Rectal smooth muscle tissue (tissue), 1 donor: ENCODE measurements around the gene CRPPA.
"Not testable (repeated sequence)": the region's sequence is repeated elsewhere in the genome, so short reads cannot be mapped to it uniquely, and the experiment has no call there.

Experiments used
- H3K27ac ChIP-seq: one replicate; pipeline ENCODE4 v1.7.0; 2013; ENCODE audit warnings: low read depth, low read length, inconsistent platforms
- H3K27me3 ChIP-seq: one replicate; pipeline ENCODE4 v1.7.0; 2013; ENCODE audit warnings: low read length; ENCODE audit not compliant: control insufficient read depth, insufficient read depth
- H3K36me3 ChIP-seq: one replicate; pipeline ENCODE4 v1.7.0; 2013; ENCODE audit warnings: low read length; ENCODE audit not compliant: control insufficient read depth, insufficient read depth
- H3K4me1 ChIP-seq: one replicate; pipeline ENCODE4 v1.7.0; 2013; ENCODE audit warnings: low read length; ENCODE audit not compliant: control insufficient read depth, insufficient read depth
- H3K4me3 ChIP-seq: one replicate; pipeline ENCODE4 v1.7.0; 2013; ENCODE audit warnings: low read length
- H3K9ac ChIP-seq: one replicate; pipeline ENCODE4 v1.7.0; 2013; ENCODE audit warnings: low read length

Gene CRPPA

DNA sequence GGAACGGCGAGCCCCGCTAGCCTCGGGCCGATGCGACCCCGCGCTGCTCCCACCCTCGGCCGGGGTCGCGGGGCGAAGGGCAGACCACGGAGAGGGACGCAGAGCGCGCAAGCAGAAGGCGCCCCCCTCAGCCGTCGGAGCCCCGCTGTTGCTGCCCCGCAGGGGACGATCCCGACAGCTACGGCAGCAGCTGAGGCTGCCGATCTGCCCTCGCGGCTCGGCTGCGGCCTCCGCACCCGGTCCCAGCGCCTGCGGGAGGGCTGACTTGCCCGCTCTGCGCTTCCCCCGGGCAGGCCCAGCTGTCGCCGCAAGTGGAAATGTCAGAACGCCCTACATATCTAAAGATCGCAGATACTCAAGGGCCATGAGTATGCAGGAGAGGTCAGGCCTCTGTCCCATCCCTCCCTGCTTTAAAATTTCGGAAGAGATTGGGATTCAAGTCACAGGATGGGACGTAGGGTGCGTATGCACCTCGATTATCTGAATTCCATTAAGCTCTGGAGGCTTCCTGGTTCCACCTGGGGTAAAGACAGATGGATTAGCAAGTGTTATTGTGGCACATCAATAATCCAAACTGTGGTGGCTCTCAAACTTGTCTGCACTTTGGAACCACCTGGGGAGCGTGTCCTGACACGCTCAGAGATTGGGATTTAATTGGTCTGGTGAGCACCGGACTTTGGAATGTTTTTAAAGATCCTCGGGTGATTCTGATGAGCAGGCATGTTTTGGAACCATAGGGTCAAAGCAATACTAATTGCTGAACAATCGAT, at the start of gene CRPPA:
CRPPA (minus strand) TSS at position 206 of the 770 bp plus-strand sequence. CDS start 216 bp downstream, outside the sequence.
- H3K27me3 ChIP-seq = no peaks in the 10 kb centered on the region
- H3K36me3 ChIP-seq = no peaks in the 10 kb centered on the region
- peak within 1 kb of the TSS; percentile 98 for H3K27ac ChIP-seq
- peaks cover 16% of the 10 kb centered on the region for H3K4me1 ChIP-seq
- H3K9ac ChIP-seq = peak within 1 kb of the TSS; percentile 76
- H3K4me3 ChIP-seq = peak within 1 kb of the TSS; percentile 77

DNA sequence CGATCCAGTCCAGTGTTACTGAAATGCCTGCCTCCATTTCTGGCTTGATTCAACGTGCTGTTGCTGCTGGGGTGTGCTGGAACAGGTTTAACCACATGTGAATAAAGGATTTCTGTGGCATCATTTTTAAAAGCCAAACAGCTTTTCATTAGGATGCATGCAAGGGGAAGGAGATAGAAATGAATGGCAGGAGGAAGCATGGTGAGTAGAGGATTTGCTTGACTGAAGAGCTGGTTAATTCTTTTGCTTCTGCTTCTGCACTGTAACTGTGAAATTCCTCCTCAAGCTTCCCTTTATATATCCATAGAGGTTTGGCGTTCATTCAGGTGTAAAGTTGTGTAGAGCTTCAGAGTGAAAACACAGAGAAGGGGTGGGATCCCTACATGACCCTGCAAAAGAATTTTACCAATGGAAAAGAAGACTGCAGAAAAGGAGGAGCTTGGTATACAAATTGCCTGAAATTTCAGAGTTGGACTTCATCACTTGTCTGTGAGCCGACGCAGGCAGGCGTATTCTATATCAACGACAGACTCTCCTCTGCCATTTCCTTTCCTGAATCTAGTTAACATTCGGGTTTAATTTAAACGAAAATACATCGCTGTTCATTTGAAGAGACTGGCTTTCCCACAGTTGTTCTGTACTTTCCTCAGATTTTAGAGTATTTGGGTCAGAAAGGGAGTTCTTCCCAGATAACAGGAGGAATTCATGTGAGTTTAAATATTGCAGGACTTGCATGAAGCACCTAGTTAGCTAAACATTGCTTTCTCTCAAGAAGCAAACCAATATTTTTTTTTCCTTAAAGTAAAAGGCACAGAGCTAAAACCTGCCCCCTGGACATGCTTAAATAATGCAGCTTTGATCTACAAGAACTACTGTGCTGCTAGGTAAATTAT, 44.4 kb upstream of the CRPPA start, which contains the start of gene SOSTDC1:
SOSTDC1 (minus strand) TSS at position 270 of the 893 bp plus-strand sequence; CDS start at position 200, 70 bp downstream.
- H3K9ac ChIP-seq = no peak within 1 kb of the TSS
- peak within 1 kb of the TSS; percentile 25 for H3K27ac ChIP-seq
- H3K36me3 ChIP-seq = no peaks in the 10 kb centered on the region
- H3K4me1 ChIP-seq = no peaks in the 10 kb centered on the region
- no peaks in the 10 kb centered on the region for H3K27me3 ChIP-seq
- peak within 1 kb of the TSS; percentile 55 for H3K4me3 ChIP-seq

DNA sequence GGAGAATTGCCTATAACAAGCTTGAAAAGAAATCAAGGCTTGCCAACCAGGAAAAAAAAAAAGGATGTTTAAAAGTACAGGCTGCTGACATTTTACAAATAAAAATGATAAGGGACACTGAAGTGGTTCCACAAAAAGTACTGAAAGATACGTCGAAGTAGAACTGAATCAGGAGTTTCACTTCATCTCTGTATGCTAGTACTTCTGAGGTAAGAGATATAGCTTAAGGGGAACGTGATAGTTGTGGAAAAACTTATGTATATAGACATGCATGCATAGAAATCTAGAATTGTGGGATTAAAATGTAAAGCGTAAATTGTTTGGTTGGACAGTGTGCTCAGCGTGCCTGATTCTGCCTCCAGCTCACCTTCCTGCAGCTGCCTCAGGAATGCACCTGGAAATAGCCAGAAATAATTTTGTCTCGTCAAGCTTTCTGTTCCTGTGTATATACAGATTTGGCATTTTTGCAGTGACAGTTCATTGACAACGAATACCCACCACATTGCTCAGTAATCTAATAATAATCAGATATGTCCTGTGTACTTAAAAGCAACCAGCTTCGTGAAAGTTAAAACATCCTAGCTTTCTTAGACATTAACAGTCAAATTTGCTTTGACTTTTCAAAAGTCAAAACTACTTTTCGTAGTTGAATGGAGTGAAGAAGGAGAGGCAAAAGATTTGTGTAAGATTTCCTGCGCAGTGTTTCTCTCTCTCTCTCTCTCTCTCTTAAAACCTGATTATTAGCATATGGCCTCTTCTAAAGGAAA, 42.8 kb upstream of the CRPPA start:
- Histone ChIP-seq H3K4me3 (peak overlapping the region; percentile 25), H3K27me3 (no peaks in the 10 kb centered on the region), H3K9ac (no peak overlapping the region), H3K27ac (no peak overlapping the region), H3K4me1 (no peaks in the 10 kb centered on the region), H3K36me3 (no peaks in the 10 kb centered on the region)

DNA sequence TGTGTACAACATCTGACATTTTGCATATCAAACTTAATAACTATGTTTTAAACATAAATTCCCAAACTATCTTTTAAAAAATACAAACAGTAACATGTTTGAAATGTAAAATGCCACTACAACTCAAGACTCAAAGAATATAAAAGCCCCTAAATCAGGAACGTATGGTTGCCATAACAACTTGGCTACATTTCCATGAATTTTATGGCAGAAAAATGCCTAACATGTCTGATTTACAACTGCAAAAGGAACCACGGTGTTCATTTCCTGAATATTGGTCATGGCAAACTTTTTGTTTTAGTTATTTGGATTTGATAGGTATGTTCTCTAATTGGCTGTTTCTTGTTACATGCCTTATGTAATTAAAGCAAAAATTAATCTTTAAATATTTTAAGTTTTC, 42.2 kb upstream of the CRPPA start:
- no peak overlapping the region for H3K4me3 ChIP-seq
- no peak overlapping the region for H3K27ac ChIP-seq
- H3K27me3 ChIP-seq = no peaks in the 10 kb centered on the region
- H3K36me3 ChIP-seq = no peaks in the 10 kb centered on the region
- H3K4me1 ChIP-seq = no peaks in the 10 kb centered on the region
- H3K9ac ChIP-seq = no peak overlapping the region

DNA sequence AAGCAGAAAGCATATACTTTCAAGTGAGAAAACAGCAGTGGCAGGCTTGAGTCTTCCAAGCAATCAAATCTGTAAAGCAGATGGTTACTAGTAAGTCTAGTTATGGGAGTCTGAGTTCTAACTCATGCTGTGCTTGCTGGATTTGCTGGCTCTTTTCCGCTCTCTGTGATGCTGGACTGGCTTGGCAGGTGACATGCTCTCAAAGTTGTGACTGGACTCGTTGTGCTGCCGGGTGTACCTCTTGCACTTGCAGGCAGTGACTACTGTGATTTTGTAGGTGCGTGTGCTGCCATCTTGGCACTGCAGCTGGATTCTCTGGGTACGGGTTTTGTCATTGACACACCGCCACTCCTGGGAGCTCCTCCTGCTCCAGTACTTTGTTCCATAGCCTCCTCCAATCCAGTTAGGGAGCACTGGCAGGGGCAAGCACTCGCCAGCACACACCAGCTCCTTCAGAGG, 41.1 kb upstream of the CRPPA start:
- H3K4me3 ChIP-seq = no peak overlapping the region
- no peaks in the 10 kb centered on the region for H3K4me1 ChIP-seq
- H3K27ac ChIP-seq = no peak overlapping the region

DNA sequence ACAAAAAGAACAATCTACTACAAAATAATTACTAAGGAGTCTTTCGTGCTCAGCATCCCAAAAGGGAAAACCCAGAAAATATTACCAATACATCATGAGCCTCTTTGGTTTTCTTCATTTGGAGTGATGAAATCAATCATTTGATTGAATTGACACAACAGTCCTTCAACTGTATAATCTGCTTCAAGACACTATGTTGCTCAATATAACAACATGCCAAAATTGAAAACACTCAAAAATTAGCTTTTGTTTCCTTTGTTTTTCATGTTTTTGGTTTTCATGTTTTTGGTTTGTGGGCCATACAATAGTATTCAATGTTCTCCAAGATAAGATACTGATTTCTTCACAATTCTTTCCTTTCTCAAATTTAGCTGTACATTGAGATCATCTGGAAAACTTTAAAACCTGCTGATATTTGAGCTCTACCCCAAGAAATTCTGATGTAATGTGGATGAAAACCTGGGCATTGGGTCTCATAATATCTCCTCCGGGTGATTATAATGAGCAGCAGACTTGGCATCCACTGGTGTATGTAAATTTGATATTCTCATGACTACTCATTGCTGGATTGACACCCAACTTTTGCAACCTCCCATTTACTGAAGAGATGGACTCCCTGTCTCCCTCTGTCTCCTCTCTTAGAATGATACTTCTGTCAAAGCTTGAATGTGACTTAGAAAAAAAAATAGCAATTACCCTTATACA, 39.6 kb upstream of the CRPPA start:
- H3K36me3 ChIP-seq = no peaks in the 10 kb centered on the region
- no peaks in the 10 kb centered on the region for H3K27me3 ChIP-seq
- H3K4me1 ChIP-seq = no peaks in the 10 kb centered on the region
- no peak overlapping the region for H3K4me3 ChIP-seq
- H3K9ac ChIP-seq = no peak overlapping the region
- no peak overlapping the region for H3K27ac ChIP-seq

More for the DNA sequence above, 41.1 kb upstream of the CRPPA start:
- H3K27me3 ChIP-seq = no peaks in the 10 kb centered on the region
- no peak overlapping the region for H3K9ac ChIP-seq
- H3K36me3 ChIP-seq = no peaks in the 10 kb centered on the region

DNA sequence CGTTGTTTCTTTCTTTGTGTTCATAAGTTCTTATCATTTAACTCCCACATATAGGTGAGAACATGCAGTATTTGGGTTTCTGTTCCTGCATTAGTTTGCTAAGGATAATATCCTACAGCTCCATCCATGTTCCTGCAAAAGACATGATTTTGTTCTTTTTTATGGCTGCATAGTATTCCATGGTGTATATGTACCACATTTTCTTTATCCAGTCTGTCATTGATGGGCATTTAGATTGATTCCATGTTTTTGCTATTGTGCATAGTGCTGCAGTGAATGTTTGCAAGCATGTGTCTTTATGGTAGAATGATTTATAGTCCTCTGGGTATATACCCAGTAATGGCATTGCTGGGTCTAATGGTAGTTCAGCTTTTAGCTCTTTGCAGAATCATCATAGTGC, 35.0 kb upstream of the CRPPA start:
- H3K27me3 ChIP-seq, H3K36me3 ChIP-seq, H3K27ac ChIP-seq, H3K4me1 ChIP-seq, H3K9ac ChIP-seq, H3K4me3 ChIP-seq: not testable (repeated sequence)

DNA sequence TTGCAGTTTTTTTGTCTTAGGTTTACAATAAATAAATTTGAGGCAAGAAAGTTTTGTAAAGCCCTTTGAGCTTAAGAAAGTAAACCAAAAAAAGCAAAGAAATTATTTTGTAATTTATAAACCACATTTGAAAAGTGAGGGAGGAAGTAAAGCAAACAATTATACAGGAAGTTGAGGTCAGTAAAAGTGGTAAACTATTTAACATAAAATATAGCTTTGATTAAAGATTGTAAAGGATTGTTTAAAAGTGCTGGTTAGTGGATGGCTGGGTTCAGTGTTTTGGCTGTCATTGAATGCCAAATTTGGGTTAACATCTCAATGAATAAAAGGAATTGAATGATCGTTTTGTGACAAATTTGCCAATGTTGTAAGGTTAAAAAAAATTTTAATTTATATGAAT, 34.3 kb upstream of the CRPPA start:
- Histone ChIP-seq H3K4me1 (no peaks in the 10 kb centered on the region), H3K36me3 (no peaks in the 10 kb centered on the region), H3K9ac (no peak overlapping the region), H3K27ac (no peak overlapping the region), H3K27me3 (no peaks in the 10 kb centered on the region), H3K4me3 (no peak overlapping the region)

DNA sequence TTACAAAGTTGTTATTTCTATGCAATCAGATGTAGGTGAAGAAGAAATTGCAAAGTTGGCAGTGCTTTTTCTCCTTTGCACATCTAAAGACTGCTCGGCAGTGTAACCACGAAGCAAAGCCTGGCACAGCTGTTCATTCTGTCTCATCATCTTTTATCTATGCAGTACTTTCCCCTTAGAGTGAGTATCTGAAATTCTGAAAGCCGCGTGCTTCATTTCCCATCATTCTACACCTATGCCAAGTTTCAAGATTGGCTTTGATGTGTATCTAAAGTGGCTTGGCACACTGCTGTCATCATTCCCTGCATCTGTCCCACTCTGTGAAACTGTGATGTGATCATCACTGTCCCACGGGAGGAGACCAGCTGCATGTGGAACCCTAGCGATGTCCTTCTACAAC, 29.0 kb upstream of the CRPPA start:
- H3K27ac ChIP-seq = no peak overlapping the region
- H3K9ac ChIP-seq = no peak overlapping the region
- H3K27me3 ChIP-seq = no peaks in the 10 kb centered on the region
- H3K4me1 ChIP-seq = peaks cover 2% of the 10 kb centered on the region
- H3K36me3 ChIP-seq = no peaks in the 10 kb centered on the region
- H3K4me3 ChIP-seq = no peak overlapping the region

DNA sequence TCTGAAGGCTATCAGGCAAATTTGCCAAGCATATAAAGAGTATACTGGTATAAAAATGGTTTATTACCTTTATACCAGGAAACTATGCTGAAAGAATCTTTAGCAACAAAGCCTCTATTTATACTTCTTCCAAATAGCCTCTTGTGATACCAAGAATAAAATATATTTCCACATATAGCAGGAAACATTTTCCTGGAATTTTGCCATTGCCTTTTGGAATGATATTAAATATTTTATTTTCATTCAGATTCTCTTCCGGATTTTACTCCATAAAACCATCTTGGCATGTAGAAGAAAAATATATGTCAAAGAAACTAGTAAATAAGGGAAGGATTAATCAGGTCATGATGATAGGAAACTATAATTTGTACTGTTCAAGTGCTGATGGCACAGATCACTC, 26.5 kb upstream of the CRPPA start:
- Histone ChIP-seq H3K36me3 (no peaks in the 10 kb centered on the region), H3K27me3 (no peaks in the 10 kb centered on the region), H3K27ac (no peak overlapping the region), H3K4me1 (peaks cover 2% of the 10 kb centered on the region), H3K9ac (no peak overlapping the region), H3K4me3 (no peak overlapping the region)

DNA sequence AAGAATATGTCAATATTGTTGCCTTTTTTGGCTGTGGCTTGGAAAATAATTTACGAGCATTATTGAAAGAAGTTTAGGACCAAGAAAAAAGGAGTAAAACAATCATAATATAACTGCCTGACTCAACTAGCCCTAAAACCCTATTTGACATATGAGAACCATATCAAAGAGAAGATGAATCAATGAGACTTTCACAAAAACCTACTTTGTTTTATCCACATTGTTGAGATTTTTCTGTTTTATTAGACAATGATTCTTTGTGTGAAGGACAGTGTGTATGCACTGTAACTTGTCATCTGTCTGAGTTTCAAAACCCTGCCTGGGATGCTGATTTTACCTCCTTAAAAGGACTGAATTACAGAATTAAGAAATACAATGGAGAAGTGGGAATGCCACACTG, 25.2 kb upstream of the CRPPA start:
- Histone ChIP-seq H3K36me3 (no peaks in the 10 kb centered on the region), H3K4me3 (no peak overlapping the region), H3K27ac (no peak overlapping the region), H3K27me3 (no peaks in the 10 kb centered on the region), H3K4me1 (peaks cover 2% of the 10 kb centered on the region), H3K9ac (no peak overlapping the region)
